GM18858 (cell line): ENCODE results near the gene ZNF14.
"Not testable (repeated sequence)": the region's sequence is repeated elsewhere in the genome, so short reads cannot be mapped to it uniquely, and the experiment has no call there.

Experiments
- ATAC-seq: cut with Tn5 transposase; IDR thresholded peaks from one replicate; pipeline ENCODE4 v1.9.1; 2021; ENCODE audit not compliant: unreplicated experiment

Gene ZNF14

GRCh38 chr19:19746286-19747213 is 13.6 kb upstream of the ZNF14 start:
- ATAC-seq = no peak

DNA sequence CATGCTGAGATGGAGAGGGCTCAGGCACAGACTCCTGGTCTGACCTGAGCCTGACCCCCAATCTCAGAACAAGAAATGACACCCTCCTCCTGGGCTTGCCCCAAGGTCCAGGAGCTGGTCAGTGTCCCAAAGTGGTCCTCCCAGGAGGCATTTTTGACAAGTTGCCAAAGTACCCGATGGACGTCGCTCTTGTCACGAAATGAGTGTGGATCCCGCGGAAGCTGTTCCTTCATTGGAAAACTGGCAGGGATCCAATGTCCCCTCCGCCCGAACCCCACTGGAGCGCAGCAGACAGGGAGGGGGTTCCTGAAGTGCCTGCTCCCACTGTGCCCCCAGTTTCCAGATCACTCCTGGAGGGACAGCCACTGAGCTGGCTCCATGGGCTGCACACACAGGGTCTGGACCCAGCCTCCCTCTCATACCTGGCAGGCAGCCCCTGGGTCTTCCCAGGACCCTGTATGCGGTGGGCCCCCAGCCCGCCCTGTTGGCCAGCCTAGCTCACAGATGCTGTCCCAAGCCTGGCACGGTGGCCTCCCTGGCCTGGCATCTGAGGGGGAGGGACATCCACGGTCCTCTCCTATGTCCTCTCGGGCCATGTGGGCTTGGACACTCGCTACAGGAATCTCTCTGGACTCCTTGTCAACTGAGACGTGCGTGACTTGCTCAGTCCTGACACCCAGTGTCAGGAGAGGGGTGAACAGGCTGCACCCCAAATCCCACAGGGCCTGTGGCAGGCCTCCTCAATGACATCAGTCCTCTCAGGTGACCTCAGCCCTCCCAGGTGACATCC is 12.8 kb upstream of the ZNF14 start:
- no peak for ATAC-seq

DNA sequence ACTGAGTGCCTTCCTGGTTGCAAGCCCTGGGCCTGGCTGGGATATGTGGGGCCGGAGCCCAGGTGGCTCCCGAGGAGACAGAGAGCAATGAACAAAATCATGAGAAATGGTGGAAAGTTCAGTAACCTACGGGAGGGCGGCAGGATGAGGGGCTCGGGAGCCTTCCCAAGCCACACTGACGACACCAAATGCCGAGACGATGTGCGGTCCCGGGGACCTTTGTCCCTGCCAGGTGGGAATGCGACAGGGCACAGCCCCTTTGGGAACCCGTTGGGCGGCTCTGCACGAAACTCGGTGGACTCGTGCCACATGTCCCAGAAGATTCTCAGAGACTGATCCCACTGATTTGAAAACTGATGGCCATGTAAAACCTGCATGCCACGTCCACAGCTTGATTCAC is 11.7 kb upstream of the ZNF14 start:
- ATAC-seq = no peak

GRCh38 chr19:19743921-19744320 is 11.0 kb upstream of the ZNF14 start:
- not testable (repeated sequence) for ATAC-seq

DNA sequence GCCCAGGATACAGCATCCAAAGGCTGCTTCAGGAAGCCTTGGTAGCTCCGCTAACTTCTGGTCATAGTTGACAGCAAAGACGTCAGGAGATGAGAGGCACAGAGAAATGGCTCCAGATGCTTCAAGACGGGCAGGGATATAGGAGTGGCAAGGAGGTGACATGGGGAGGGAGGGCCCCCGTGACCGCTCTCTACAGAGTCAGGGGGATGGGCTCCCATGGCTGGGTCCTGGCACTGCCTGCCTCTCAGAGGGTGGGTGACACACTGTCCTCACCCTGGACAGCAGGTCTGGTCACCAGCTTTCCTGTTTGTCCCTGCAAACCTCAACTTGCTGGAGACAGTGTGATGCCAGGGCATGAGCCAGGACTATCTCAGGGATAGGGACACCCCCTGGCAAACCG is 10.3 kb upstream of the ZNF14 start:
- ATAC-seq = no peak

DNA sequence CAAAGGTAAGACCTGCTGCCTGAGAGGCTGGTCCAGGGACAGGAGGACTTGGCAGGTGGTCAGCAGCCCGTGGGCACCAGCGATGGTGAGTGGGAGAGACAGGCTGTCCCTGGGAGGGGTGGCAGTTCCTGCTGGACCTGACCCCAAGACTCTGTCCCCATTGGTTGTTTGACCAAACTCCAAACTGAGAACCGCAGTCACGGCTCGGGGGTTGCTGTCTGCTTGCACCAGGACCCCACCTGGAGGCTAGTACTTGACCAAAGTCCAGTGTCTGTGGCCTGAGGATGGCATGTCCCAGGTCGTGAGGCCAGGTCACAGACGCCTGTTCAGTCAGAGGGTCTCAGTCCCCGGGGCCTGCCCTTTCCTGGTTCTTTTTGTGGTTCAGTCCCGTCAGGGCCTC is 9.9 kb upstream of the ZNF14 start:
- ATAC-seq = no peak

DNA sequence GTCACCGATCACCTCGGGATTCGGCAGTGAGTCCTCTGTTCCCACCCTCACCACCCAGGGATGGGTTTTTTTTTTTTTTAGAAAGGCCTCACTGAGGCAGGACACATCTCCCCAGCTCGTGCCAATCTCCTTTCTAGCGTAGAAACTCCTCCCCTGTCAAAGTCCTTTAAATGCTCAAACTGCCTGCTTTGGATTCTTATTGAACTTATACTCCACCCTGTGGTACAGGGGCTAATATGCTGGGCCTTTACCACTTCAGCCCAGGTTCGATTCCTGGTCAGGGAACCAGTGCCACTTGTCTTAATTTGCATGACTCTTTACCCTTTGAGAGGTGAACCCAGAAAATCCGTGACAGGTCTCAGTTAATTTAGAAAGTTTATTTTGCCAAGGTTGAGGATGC is 8.3 kb upstream of the ZNF14 start:
- no peak for ATAC-seq

- no peak for ATAC-seq
These were observed 7.8 kb upstream of the ZNF14 start for GRCh38 chr19:19740755-19741154.

DNA sequence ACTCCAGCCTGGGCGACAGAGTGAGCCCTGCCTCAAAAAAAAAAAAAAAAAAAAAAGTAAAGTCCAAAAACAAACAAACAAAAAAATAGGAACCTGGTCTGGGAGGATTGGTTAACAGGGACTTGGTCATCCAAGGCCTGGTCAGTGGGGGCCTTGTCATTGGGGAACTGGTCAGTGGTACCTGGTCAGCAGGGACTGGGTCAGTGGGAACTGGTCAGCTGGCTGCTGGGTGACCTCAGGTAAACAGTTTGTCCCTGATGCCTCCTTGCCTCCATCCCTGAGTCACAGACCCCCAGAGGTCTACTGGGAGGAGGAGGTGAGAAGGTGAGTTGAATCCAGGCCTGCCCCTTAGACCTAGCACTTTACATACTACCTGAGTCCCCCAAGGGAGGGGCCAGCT is 5.7 kb upstream of the ZNF14 start:
- ATAC-seq = no peak

DNA sequence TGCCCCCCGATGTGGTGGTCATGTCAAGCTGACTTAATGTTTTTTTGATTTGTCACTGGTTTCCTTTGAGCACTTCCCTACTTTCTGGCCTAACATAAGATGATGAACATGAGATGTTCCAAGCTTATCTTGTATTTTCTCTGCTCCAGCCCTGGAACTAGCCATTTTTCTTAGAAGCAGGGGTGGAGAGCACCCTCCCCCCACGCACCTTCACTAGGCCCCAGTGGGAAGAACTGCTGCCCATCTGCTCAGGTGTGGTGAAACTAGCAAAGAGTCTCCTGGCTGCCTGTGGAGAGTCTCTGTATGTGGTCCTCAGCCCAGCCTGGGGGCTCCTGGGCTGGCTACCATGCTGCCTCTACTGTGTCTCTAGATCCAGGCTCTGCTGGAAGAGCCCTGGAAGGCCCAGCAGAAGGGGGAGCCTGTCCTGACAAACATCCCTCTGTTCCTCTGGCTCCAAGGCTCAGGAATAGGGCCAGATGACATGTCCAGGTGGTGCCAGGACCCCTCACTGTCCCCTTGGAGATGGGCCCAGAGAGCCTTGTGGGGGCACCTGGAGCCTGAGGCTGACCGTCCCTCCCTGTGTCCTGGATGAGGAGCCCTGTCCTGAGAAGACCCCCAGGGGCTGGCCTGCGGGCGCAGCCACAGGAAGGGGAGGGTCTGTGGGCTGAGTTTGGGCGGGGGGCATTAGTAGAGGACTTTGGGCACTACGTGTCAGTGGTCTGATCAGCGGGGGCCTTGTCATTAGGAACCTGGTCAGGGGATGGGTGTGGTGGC is 4.8 kb upstream of the ZNF14 start:
- no peak for ATAC-seq

GRCh38 chr19:19721896-19722295 is 11.0 kb downstream of the ZNF14 start:
- no peak for ATAC-seq

GRCh38 chr19:19719798-19720197 is 13.1 kb downstream of the ZNF14 start:
- ATAC-seq = no peak

DNA sequence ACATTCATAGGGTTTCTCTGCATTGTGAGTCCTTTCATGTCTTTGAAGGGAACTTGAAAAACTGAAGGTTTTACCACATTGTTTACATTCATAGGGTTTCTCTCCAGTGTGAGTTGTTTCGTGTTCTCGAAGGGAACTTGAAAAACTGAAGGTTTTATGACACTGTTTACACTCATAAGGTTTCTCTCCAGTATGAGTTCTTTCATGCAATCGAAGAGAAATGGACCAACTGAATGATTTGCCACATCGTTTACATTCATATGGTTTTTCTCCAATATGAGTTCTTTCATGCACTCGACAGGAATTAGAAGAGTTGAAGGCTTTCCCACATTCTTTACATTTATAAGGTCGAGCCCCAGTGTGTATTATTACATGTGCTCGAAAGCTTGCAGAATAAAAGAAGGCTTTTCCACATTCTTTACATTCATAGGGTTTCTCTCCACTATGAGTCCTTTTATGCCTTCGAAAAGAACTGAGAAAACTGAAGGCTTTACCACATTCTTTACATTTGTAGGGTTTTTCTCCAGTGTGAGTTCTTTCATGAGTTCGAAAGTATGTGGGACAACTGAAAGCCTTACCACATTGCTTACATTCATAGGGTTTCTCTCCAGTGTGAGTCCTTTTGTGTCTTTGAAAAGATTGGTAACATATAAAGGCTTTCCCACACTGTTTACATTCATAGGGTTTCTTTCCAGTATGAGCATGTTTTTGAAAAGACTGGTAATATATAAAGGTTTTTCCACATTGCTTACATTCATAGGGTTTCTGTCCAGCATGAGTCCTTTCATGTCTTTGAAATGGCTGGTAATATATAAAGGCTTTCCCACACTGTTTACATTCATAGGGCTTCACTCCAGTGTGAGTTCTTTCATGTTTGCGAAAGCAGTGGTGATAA is 20.7 kb downstream of the ZNF14 start:
- ATAC-seq = no peak

DNA sequence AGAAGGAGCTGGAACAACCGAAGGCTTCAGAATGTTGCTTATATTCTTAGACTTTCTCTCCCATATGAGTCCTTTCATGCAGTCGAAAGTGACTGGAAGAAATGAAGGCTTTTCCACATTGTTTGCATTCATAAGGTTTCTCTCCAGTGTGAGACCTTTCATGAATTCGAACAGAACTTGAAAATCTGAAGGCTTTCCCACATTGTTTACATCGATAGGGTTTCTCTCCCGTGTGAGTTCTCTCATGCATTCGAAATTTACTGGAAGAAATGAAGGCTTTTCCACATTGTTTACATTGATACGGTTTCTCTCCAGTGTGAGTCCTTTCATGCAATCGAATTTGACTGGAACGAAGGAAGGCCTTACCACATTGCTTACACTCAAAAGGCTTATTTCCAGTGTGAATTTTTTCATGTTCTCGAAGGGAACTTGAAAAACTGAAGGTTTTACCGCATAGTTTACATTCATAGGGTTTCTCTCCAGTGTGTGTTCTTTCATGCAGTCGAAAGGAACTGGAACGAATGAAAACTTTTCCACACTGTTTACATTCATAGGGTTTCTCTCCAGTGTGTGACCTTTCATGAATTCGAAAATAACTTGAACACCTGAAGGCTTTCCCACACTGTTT is 21.5 kb downstream of the ZNF14 start:
- no peak for ATAC-seq

DNA sequence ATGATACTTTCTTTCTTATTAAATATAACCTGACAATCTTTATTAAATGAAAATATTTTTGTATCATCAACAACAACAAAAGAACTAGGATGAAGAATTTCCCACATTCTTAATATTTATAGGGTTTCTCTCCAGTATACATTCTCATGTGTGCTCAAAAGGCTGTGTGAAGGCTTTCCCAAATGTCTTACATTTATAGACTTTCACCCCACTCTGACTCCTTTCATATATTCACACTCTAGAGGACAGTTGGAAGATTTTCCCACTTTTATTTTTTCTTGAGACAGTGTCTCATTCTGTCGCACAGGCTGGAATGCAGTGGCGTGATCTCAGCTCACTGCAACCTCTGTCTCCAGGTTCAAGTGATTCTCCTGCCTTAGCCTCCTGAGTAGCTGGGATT is 22.4 kb downstream of the ZNF14 start:
- no peak for ATAC-seq

DNA sequence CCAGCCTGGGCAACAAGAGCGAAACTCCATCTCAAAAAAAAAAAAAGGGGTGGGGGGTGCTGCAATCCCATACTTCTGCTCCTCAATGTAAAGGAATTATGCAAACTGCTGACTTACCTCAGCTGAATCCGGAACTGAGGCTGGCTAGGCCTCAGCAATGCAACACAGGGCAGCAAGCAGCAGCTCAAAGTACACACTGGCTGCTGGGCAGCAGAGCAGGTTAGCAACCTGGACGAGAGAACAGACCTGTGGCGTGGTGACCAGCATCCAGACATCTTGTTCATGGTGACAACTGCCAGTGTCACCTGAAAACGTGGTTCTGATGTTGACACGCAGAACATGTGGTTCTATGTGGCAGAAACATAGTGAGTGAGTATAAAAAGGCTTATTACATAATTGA is 28.1 kb downstream of the ZNF14 start:
- ATAC-seq = no peak

- not testable (repeated sequence) for ATAC-seq
These were observed 32.4 kb downstream of the ZNF14 start for GRCh38 chr19:19700493-19700892.

DNA sequence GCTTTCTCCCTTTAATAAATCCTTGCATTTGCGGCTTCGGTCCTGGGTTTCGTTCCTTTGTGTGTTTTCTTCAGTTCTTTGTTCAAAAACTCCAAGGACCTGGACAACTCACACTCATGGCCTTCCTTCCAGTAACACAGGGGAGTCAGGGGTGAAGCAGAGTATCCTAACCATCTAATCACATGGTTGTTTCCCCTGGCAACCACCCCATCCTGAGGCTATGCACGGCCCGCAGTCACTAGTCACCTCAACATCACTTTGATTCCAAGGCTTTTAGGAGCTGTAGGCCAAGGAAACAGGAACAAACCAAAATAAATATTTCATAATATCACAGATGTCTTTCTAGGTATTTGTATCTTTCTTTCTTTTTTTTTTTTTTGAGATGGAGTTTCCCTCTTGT is 35.3 kb downstream of the ZNF14 start:
- ATAC-seq = no peak

- no peak for ATAC-seq
These were observed 36.5 kb downstream of the ZNF14 start for GRCh38 chr19:19696386-19696785.

DNA sequence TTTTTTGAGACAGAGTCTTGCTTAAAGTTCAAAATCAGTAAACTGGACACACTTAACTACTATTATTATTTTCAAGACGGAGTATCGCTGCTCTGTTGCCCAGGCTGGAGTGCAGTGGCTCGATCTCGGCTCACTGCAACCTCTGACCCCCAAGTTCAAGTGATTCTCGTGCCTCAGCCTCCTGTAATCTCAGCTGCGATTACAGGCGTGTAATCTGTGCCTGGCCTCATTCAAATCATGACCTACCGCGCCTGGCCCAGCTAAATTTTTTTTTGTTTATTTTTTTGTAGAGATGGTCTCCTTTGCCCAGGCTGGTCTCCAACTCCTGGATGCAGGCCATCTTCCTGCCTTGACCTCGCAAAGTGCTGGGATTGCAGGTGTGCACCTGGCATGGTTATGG is 41.2 kb downstream of the ZNF14 start:
- no peak for ATAC-seq
